Breast epithelium (tissue), 4 donors: ENCODE data around the gene KCNG1. TPM values are rescaled to one million over a fixed set of nuclear protein-coding genes. Genes with fewer than 3 reads are reported as not detected.
"Not testable (repeated sequence)": the region's sequence is repeated elsewhere in the genome, so short reads cannot be mapped to it uniquely, and the experiment has no call there.

Source experiments
- DNase-seq, 2 donors: peaks; one replicate each; pipeline ENCODE4 v3.0.0-alpha.2; 2019; ENCODE audit warnings: low spot score in 2 of 2
- H3K27ac ChIP-seq, 2 donors: fragments of 200-600 bp; sonication (generic) in 1 of 2; one replicate each; pipeline ENCODE4 v1.5.1; 2016 to 2019; ENCODE audit warnings: mild to moderate bottlenecking in 1 of 2
- H3K27me3 ChIP-seq, 2 donors: fragments of 200-600 bp; sonication (generic) in 1 of 2; one replicate each; pipeline versions ENCODE4 v1.5.1 to v1.6.0; 2017 to 2019; ENCODE audit warnings: control low read depth in 1 of 2, mild to moderate bottlenecking in 1 of 2
- H3K36me3 ChIP-seq: fragments of 200-600 bp; one replicate; pipeline ENCODE4 v1.5.1; 2019
- H3K4me1 ChIP-seq, 2 donors: fragments of 200-600 bp; sonication (generic); one replicate each; pipeline ENCODE4 v1.5.1; 2016 to 2019; ENCODE audit warnings: control low read depth in 1 of 2
- H3K4me3 ChIP-seq, 3 donors: fragments of 200-600 bp; sonication (generic); 1 replicate in 2 of 3; 2 replicates in 1 of 3; pipeline ENCODE4 v1.5.1; 2016 to 2019; ENCODE audit warnings: mild to moderate bottlenecking in 3 of 3, moderate library complexity in 2 of 3
- H3K9me3 ChIP-seq, 2 donors: fragments of 200-600 bp; sonication (generic) in 1 of 2; one replicate each; pipeline ENCODE4 v1.5.1; 2016 to 2019; ENCODE audit warnings: control low read depth in 1 of 2
- CTCF ChIP-seq, 3 donors: fragments of 450-650 bp; IDR thresholded peaks; one replicate each; pipeline ENCODE4 v1.5.1; 2016 to 2017; ENCODE audit warnings: antibody characterized with exemption in 3 of 3, mild to moderate bottlenecking in 3 of 3, moderate library complexity in 3 of 3
- POLR2A ChIP-seq: fragments of 450-650 bp; IDR thresholded peaks from one replicate; pipeline ENCODE4 v1.6.1; 2016; ENCODE audit warnings: antibody characterized with exemption, mild to moderate bottlenecking, moderate library complexity
- POLR2AphosphoS5 ChIP-seq, 3 donors: sonication (generic); formaldehyde crosslinking; IDR thresholded peaks; one replicate each; pipeline ENCODE4 v1.6.1; 2017; ENCODE audit warnings: antibody characterized with exemption in 3 of 3
- intact Hi-C: fragments of 100-400 bp; cut with DNase I; formaldehyde crosslinking; loops from one replicate; pipeline ENCODE4 v1.15.1; 2023; ENCODE audit warnings: low total_unique reads
- total RNA-seq, 3 donors: library from RNA; depleted of rRNA; stranded (reverse); fragments of >200 nt; gene quantifications; one replicate each; pipeline ENCODE4 v1.1.0, GENCODE V29; 2016

The KCNG1 gene
- total RNA-seq, 3 donors from 2014 or later: 1.3 to 7.0 TPM; not detected in 1

DNA sequence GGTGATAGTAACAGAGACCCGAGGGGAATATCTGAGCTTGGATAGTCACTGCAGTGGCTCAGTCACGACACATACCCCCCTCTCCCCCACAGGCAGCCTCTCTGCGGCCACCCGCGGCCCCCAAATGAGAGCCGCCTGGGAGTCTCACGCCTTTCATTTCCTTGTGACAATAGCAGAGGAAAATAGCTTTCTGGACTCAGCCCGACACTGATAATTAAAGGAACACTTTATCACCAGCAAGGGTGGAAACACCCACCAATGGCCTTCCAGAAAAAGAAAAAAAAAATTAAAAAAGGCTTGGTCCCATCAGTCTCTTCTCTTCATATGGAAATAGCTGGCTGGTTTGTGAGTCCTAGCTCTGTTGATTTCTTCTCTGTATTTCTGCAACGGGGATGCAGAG lies 35.1 kb upstream of the KCNG1 start:
- peaks cover 0 to 4% of the 10 kb centered on the region in 2 donors for H3K27me3 ChIP-seq
- DNase-seq: no peak

DNA sequence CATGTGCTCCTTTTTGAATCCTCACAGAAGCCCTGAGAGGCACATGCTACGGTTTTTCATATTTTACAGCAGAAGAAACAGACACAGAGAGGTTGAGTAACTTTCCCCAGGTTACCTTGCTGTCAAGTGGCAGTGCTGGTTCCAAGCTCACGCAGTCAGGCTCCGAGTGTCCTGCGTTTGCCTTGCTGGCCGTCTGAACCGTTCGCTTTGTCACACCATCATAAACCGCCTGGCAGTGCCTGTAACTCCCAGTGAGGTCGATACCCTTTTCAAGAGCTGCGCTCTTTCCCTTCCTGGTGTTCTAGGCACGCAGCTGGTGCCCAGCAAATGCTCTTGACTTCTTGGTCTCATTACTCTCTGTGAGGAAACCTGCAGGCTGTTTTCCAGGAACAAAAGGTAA lies 31.3 kb upstream of the KCNG1 start:
- H3K27ac ChIP-seq: no peak overlapping the region
- peak in 1 of 2 donors; percentile 6 for DNase-seq
- peaks cover 0 to 3% of the 10 kb centered on the region in 2 donors for H3K9me3 ChIP-seq
- intact Hi-C loops: no loop called here
- H3K36me3 ChIP-seq: no peaks in the 10 kb centered on the region
- peaks cover 0 to 21% of the 10 kb centered on the region in 2 donors for H3K27me3 ChIP-seq
- TF ChIP-seq POLR2A (no peak), POLR2AphosphoS5 (IDR thresholded peaks at IDR 0.05) (no peak), CTCF (IDR thresholded peaks at IDR 0.05) (no peak)
- no peak overlapping the region for H3K4me3 ChIP-seq
- no peaks in the 10 kb centered on the region for H3K4me1 ChIP-seq

More for the DNA sequence above, 35.1 kb upstream of the KCNG1 start:
- no peak for TF ChIP-seq CTCF (IDR thresholded peaks at IDR 0.05)
- TF ChIP-seq POLR2A: no peak
- TF ChIP-seq POLR2AphosphoS5 (IDR thresholded peaks at IDR 0.05): no peak
- Histone ChIP-seq H3K9me3 (peaks cover 0 to 3% of the 10 kb centered on the region in 2 donors), H3K27ac (no peak overlapping the region), H3K4me3 (no peak overlapping the region), H3K36me3 (no peaks in the 10 kb centered on the region), H3K4me1 (no peaks in the 10 kb centered on the region)
- intact Hi-C loops: no loop called here

- Histone ChIP-seq H3K4me3 (no peak overlapping the region), H3K27me3 (peaks cover 0 to 21% of the 10 kb centered on the region in 2 donors), H3K4me1 (no peaks in the 10 kb centered on the region), H3K27ac (no peak overlapping the region), H3K9me3 (peaks cover 0 to 8% of the 10 kb centered on the region in 2 donors), H3K36me3 (no peaks in the 10 kb centered on the region)
- intact Hi-C loops: no loop called here
- DNase-seq: peak in 1 of 2 donors; percentile 3
- no peak for TF ChIP-seq POLR2AphosphoS5 (IDR thresholded peaks at IDR 0.05)
Observed at GRCh38 chr20:51050531-51051075, 27.7 kb upstream of the KCNG1 start.

DNA sequence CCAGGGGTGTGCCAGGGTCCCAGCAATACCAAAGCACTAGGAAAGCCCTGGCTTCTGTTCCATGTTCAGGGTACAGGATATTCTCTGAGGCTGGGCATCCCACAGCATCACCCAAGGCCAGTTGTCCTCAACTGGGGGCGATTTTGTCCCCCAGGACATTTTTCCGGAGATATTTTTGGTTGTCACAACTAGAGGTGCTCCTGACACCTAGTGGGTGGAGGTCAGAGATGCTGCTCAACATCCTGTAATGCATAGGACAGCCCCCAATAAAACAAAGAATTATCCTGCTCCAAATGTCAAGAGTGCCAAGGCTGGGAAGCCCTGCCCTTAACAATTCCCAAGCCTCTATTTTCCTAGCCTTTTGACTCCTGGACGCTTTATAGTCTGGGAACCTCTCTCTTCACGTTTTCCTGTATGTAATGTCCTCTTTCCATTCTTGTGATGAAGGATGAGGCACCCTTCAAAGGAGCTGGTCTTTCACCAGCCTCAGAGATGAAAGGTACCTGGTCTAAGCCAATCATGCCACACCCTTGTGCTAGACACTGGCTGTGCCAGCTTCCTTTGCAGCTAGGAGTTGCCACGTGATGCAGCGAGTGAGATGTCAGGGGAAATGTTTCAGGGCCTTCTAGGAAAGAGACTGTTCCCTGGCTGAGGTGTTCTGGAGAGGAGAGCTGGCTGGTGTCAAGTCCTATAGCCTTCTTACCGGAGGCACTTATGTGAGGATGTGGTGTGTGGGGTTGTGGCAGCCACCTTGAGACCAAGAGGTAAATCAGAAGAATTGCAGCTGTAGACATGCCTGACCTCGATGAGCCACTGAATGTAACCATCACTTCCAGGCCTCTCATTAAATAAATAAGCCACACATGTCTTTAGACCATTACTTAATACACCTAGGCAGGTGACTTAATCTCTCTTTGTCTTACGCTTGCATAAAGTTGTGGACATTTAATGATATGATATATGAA lies 23.4 kb upstream of the KCNG1 start:
- Histone ChIP-seq H3K4me1 (no peaks in the 10 kb centered on the region), H3K9me3 (peaks cover 0 to 8% of the 10 kb centered on the region in 2 donors), H3K36me3 (no peaks in the 10 kb centered on the region), H3K27ac (no peak overlapping the region), H3K4me3 (no peak overlapping the region), H3K27me3 (peaks cover 0 to 23% of the 10 kb centered on the region in 2 donors)
- intact Hi-C loops: no loop called here
- TF ChIP-seq CTCF (IDR thresholded peaks at IDR 0.05): no peak
- no peak for TF ChIP-seq POLR2A
- no peak for TF ChIP-seq POLR2AphosphoS5 (IDR thresholded peaks at IDR 0.05)
- DNase-seq: peak in 1 of 2 donors; percentile 20

GRCh38 chr20:51045492-51045891 lies 22.6 kb upstream of the KCNG1 start:
- intact Hi-C loops, H3K27ac ChIP-seq: not testable (repeated sequence)

DNA sequence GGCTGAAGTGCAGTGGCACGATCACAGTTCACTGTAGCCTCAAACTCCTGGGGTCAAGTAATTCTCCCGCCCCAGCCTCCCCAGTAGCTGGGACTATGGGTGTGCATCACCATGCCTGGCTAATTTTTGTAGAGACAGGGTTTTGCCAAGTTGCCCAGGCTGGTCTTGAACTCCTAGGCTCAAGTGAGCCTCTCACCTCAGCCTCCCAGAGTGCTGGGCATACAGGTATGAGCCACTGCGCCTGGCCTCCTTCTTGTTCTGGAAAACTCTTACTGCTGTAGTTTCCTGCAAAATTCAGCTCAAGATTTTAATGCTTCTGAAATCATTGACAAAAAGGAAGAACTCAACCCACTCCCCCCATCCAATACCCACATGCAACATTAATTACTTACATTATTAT lies 21.9 kb upstream of the KCNG1 start:
- peak in 1 of 2 donors; percentile 0 for DNase-seq
- no peak for TF ChIP-seq POLR2AphosphoS5 (IDR thresholded peaks at IDR 0.05)
- no peaks in the 10 kb centered on the region for H3K36me3 ChIP-seq
- peaks cover 0 to 17% of the 10 kb centered on the region in 2 donors for H3K27me3 ChIP-seq
- peaks cover 0 to 8% of the 10 kb centered on the region in 2 donors for H3K9me3 ChIP-seq
- intact Hi-C loops: no loop called here
- no peak overlapping the region for H3K4me3 ChIP-seq
- no peak overlapping the region for H3K27ac ChIP-seq
- H3K4me1 ChIP-seq: no peaks in the 10 kb centered on the region

More at GRCh38 chr20:51045492-51045891, 22.6 kb upstream of the KCNG1 start:
- not testable (repeated sequence) for H3K9me3 ChIP-seq, H3K4me1 ChIP-seq, H3K36me3 ChIP-seq, DNase-seq, H3K4me3 ChIP-seq
- peaks cover 0 to 23% of the 10 kb centered on the region in 2 donors for H3K27me3 ChIP-seq
